PFSK-1 (cell line): ENCODE data around the gene RNPEPL1.

Experiments used
- FOXP2 ChIP-seq: optimal IDR thresholded peaks from 2 replicates; pipeline ENCODE3; 2011; ENCODE audit warnings: borderline replicate concordance, control low read depth, inconsistent platforms; ENCODE audit not compliant: insufficient read depth; ENCODE audit errors: extremely low read length, extremely low read depth
- POLR2AphosphoS5 ChIP-seq: IDR thresholded peaks from 2 replicates; pipeline ENCODE4 v1.6.1; 2012; ENCODE audit warnings: low read depth, mild to moderate bottlenecking, control low read depth, low read length, moderate library complexity
- REST ChIP-seq, 2 experiments: IDR thresholded peaks; 2 replicates each; pipeline versions ENCODE4 v1.6.1 to v1.8.0; 2011 to 2012; ENCODE audit warnings: low read depth in 2 of 2, low read length in 2 of 2, control low read depth in 1 of 2, inconsistent platforms in 1 of 2, mild to moderate bottlenecking in 1 of 2, moderate library complexity in 1 of 2; ENCODE audit not compliant: insufficient read depth in 1 of 2
- SIN3A ChIP-seq: IDR thresholded peaks from 2 replicates; pipeline ENCODE4 v1.6.1; 2012; ENCODE audit warnings: mild to moderate bottlenecking, low read length, moderate library complexity, borderline replicate concordance; ENCODE audit not compliant: insufficient read depth
- TAF1 ChIP-seq: IDR thresholded peaks from 2 replicates; pipeline ENCODE4 v1.6.1; 2012; ENCODE audit warnings: low read length, control low read depth, borderline replicate concordance; ENCODE audit not compliant: insufficient read depth

Gene RNPEPL1

DNA sequence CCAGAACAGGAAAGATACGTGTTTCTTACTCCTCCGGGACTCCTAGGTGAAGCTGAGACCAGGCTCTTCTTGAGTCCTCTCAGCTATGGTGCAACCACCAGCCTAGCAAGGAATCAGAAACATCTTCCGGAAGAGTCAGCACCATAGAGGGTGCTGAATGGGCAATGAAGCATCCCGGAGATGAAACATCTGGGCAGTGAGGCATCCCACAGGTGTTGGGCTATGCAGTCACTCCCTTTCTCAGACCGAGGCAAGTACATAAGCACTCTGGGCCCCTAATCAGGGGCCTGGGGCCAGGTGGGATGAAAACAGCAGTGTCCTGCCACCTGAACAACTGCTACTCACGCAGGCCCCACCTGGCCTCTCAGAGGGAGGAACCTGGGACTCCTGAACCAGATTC, 16.8 kb downstream of the RNPEPL1 start:
- TF ChIP-seq POLR2AphosphoS5 (no peak), TAF1 (no peak), SIN3A (no peak), REST (IDR thresholded peaks at IDR 0.05; ENCODE audit: insufficient read depth in 1 of 2, low read depth in 2 of 2, low read length in 2 of 2) (no peak), FOXP2 (no peak)

DNA sequence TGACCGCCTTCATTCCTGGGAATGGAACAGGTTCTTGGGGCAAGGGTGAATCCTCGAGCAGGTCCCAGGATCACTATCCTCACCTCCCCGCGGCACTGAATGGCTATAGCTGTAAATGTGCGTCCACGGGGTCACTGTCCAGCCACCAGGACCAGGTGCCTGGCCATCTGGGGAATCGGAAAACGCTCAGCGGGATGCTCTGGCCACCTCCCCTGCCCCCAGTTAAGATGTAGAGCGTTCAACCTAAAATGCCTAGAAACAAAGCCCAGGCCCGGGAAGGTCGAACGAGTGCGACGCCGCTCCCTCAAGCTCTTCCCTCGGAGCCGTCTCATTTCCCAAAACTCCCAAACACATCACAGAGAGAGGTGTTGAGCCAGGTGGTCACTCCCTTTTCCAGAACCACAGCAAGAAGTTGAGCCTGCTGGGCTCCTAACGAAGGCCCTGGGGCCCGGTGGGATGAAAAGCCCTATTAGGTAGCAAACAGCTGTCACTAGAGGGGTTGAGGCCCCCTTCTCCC, 17.5 kb downstream of the RNPEPL1 start:
- no peak for TF ChIP-seq FOXP2
- TF ChIP-seq POLR2AphosphoS5: no peak
- TF ChIP-seq REST (IDR thresholded peaks at IDR 0.05; ENCODE audit: insufficient read depth in 1 of 2, low read depth in 2 of 2, low read length in 2 of 2): no peak
- TF ChIP-seq TAF1: no peak
- TF ChIP-seq SIN3A: no peak

DNA sequence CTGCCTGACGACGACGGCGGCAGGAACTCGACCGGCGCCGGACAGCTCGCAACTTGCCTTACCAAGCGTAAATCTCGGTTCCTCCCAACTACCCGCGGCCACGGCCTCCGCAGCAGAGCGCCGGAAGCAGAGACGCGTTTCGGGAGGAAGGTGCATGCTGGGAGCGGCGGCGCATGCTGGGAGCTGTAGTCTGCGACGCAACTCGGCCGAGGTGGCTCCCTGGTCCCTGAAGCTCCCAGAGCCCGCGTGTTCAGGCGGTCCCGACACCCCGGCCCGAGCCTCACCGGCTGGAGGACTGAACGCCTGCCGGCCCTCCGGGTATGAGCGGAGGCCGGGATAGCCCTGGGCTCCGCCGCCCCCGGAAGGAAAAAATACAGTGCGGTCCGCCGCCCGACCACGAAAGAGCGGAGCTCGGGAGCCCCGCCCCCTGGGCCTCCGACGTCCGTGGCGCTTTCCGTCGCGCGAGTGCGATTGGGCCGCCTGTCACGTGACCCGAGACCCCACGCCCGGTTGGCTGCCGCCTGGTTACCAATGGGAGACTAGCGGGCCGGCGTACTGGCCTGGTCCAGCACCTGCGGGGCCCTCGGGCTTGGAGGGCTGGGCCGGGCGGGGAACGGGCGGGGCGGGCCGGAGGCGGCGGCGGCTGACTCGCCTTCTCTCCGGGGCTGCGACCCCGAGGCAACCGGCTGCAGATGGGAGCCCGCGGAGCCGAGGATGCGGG, 18.1 kb downstream of the RNPEPL1 start, which contains the start of gene CAPN10:
TSS of gene CAPN10 (plus strand) at position 537 of the 721 bp plus-strand sequence. CDS start at position 715, 178 bp downstream.
- TF ChIP-seq REST (IDR thresholded peaks at IDR 0.05; ENCODE audit: insufficient read depth in 1 of 2, low read depth in 2 of 2, low read length in 2 of 2) (peak in 1 of 2 experiments; percentile 34; a peak in 1 of 4 replicates), POLR2AphosphoS5 (peak; percentile 84), SIN3A (no peak), FOXP2 (no peak), TAF1 (0 out of 2 replicates have a peak, but pooled peaks have one; percentile 42)

GRCh38 chr2:240586919-240587800, 18.9 kb downstream of the RNPEPL1 start:
- no peak for TF ChIP-seq REST (IDR thresholded peaks at IDR 0.05; ENCODE audit: insufficient read depth in 1 of 2, low read depth in 2 of 2, low read length in 2 of 2)
- no peak for TF ChIP-seq TAF1
- TF ChIP-seq POLR2AphosphoS5: no peak
- TF ChIP-seq FOXP2: no peak
- TF ChIP-seq SIN3A: no peak
